Esophagus muscularis mucosa (tissue), 4 donors: ENCODE data around the gene ORC1. TPM values are rescaled to one million over a fixed set of nuclear protein-coding genes. Genes with fewer than 3 reads are reported as not detected.

Experiments used
- DNase-seq: peaks from one replicate; pipeline ENCODE4 v3.0.0-alpha.2; 2017; ENCODE audit errors: extremely low spot score
- H3K27ac ChIP-seq, 4 donors: fragments of 200-600 bp; sonication (generic); replicated peaks in 1 of 4; 1 replicate in 3 of 4; 2 replicates in 1 of 4; pipeline ENCODE4 v1.5.1; 2016 to 2019; ENCODE audit warnings: mild to moderate bottlenecking in 1 of 4
- H3K27me3 ChIP-seq, 4 donors: fragments of 200-600 bp; sonication (generic); one replicate each; pipeline versions ENCODE4 v1.5.1 to v1.6.0; 2016 to 2019
- H3K36me3 ChIP-seq, 4 donors: fragments of 200-600 bp; sonication (generic); one replicate each; pipeline ENCODE4 v1.5.1; 2016 to 2019
- H3K4me1 ChIP-seq, 4 donors: fragments of 200-600 bp; sonication (generic); one replicate each; pipeline ENCODE4 v1.5.1; 2016 to 2019
- H3K4me3 ChIP-seq, 4 donors: fragments of 200-600 bp; sonication (generic); 1 replicate in 2 of 4; 2 replicates in 2 of 4; pipeline ENCODE4 v1.5.1; 2016 to 2019; ENCODE audit warnings: mild to moderate bottlenecking in 4 of 4, moderate library complexity in 1 of 4
- H3K9me3 ChIP-seq, 4 donors: fragments of 200-600 bp; sonication (generic); 1 replicate in 3 of 4; 2 replicates in 1 of 4; pipeline ENCODE4 v1.5.1; 2016 to 2019
- EP300 ChIP-seq: sonication (generic); formaldehyde crosslinking; IDR thresholded peaks from one replicate; pipeline ENCODE4 v1.6.1; 2017; ENCODE audit warnings: antibody characterized with exemption
- POLR2A ChIP-seq: fragments of 450-650 bp; IDR thresholded peaks from one replicate; pipeline ENCODE4 v1.6.1; 2017; ENCODE audit warnings: antibody characterized with exemption, moderate library complexity, mild to moderate bottlenecking, low read depth
- POLR2AphosphoS5 ChIP-seq, 2 donors: sonication (generic); formaldehyde crosslinking; IDR thresholded peaks; one replicate each; pipeline ENCODE4 v1.6.1; 2017; ENCODE audit warnings: antibody characterized with exemption in 2 of 2
- WGBS: methylation state at CpG from one replicate; pipeline ENCODE4 v1.1.5; 2018; 5-methylcytosine and 5-hydroxymethylcytosine counted together
- intact Hi-C: fragments of 100-400 bp; cut with DNase I; formaldehyde crosslinking; loops from one replicate; pipeline ENCODE4 v1.15.1; 2023
- total RNA-seq, 4 donors: library from RNA; depleted of rRNA; stranded (reverse); fragments of >200 nt; gene quantifications; one replicate each; pipeline versions ENCODE4 v1.1.0 to v1.2.1, GENCODE V29; 2016
- TF ChIP-seq, protein P1 (sequence below), 3 experiments: fragments of 200-600 bp in 2 of 3; fragments of 450-650 bp in 1 of 3; sonication (generic) in 2 of 3; IDR thresholded peaks; one replicate each; pipeline ENCODE4 v1.5.1; 2017 to 2019; ENCODE audit warnings: antibody characterized with exemption in 3 of 3, mild to moderate bottlenecking in 2 of 3, moderate library complexity in 1 of 3

Gene ORC1
- total RNA-seq, 4 donors from 2014 or later = 0.17 to 1.2 (median 0.33) TPM

- H3K36me3 ChIP-seq = peaks cover 84 to 100% (median 99%) of the 10 kb centered on the region in 4 donors
These were observed 46.8 kb downstream of the ORC1 start for GRCh38 chr1:52357397-52357796.

GRCh38 chr1:52356818-52357355, 47.3 kb downstream of the ORC1 start:
- TF ChIP-seq, protein P1, sequence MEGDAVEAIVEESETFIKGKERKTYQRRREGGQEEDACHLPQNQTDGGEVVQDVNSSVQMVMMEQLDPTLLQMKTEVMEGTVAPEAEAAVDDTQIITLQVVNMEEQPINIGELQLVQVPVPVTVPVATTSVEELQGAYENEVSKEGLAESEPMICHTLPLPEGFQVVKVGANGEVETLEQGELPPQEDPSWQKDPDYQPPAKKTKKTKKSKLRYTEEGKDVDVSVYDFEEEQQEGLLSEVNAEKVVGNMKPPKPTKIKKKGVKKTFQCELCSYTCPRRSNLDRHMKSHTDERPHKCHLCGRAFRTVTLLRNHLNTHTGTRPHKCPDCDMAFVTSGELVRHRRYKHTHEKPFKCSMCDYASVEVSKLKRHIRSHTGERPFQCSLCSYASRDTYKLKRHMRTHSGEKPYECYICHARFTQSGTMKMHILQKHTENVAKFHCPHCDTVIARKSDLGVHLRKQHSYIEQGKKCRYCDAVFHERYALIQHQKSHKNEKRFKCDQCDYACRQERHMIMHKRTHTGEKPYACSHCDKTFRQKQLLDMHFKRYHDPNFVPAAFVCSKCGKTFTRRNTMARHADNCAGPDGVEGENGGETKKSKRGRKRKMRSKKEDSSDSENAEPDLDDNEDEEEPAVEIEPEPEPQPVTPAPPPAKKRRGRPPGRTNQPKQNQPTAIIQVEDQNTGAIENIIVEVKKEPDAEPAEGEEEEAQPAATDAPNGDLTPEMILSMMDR (IDR thresholded peaks at IDR 0.05) = no peak
- no peak for TF ChIP-seq EP300
- no peak for TF ChIP-seq POLR2AphosphoS5 (IDR thresholded peaks at IDR 0.05)
- no peak for TF ChIP-seq POLR2A
- WGBS = 80% methylated on average over 2 of the region's 8 CpGs
- H3K36me3 ChIP-seq = peaks cover 82 to 100% (median 97%) of the 10 kb centered on the region in 4 donors

More at GRCh38 chr1:52357397-52357796, 46.8 kb downstream of the ORC1 start:
- TF ChIP-seq, protein P1 (IDR thresholded peaks at IDR 0.05) = no peak
- TF ChIP-seq POLR2AphosphoS5 (IDR thresholded peaks at IDR 0.05) (no peak), POLR2A (no peak), EP300 (no peak)
- Histone ChIP-seq H3K4me1 (no peaks in the 10 kb centered on the region), H3K27me3 (no peaks in the 10 kb centered on the region), H3K9me3 (no peaks in the 10 kb centered on the region), H3K27ac (no peak overlapping the region), H3K4me3 (no peak overlapping the region)
- 97% methylated on average over 7 of the region's 9 CpGs for WGBS
- DNase-seq = no peak
- intact Hi-C loops = no loop called here

GRCh38 chr1:52355847-52356505, 48.2 kb downstream of the ORC1 start:
- no peaks in the 10 kb centered on the region for H3K4me1 ChIP-seq
- no peak for DNase-seq
- intact Hi-C loops = no loop called here
- H3K9me3 ChIP-seq = no peaks in the 10 kb centered on the region
- peaks cover 78 to 100% (median 92%) of the 10 kb centered on the region in 4 donors for H3K36me3 ChIP-seq
- no peak overlapping the region for H3K4me3 ChIP-seq
- WGBS = 89% methylated on average over 11 of the region's 11 CpGs
- TF ChIP-seq POLR2AphosphoS5 (IDR thresholded peaks at IDR 0.05) (no peak), EP300 (no peak), POLR2A (no peak)
- TF ChIP-seq, protein P1 (IDR thresholded peaks at IDR 0.05) = no peak
- H3K27me3 ChIP-seq = no peaks in the 10 kb centered on the region
- H3K27ac ChIP-seq = no peak overlapping the region

More at GRCh38 chr1:52356818-52357355, 47.3 kb downstream of the ORC1 start:
- Histone ChIP-seq H3K4me1 (no peaks in the 10 kb centered on the region), H3K4me3 (no peak overlapping the region), H3K27ac (no peak overlapping the region), H3K9me3 (no peaks in the 10 kb centered on the region), H3K27me3 (no peaks in the 10 kb centered on the region)
- intact Hi-C loops = no loop called here
- DNase-seq = no peak

DNA sequence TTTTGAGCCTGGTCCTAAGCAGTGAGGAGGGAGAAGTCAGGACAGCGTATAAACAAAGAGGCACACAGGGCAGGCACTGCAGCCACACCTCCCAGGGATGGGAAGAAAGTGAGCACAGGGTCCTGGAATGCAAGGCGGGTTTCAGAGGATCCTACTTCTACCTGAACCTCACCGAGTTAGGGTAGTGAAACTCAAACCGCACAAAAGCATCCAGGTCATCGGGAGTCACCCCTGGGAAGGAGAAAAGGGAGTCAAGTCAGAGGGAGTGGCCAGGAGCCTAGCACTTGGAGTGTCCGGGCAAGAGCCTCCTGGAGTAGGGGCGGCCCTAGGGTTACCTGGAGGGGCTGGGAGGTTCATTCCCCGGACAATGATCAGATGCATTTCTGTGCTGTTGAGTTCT, 48.8 kb downstream of the ORC1 start:
- 90% methylated on average over 8 of the region's 8 CpGs for WGBS
- H3K27ac ChIP-seq = no peak overlapping the region

DNA sequence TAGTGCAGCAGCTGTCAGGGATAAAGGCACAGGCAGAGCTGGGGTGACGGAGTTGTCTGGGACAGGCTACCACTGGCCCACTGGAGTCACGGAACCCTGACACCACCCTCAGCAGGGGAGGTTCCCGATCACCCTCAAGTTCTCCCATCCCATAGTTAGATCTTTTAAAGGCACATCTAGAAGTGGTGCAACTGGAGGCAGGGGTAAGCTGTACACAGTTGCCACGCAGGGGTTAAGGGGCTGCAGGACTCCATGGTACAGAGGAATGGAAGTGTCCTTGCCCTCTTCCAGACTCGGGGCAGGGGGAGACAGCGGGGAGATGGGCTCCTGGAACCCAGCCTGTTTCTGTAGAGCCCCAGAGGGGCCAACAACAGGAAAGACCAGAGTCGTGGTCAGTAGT, 51.5 kb downstream of the ORC1 start:
- no peak for DNase-seq
- Histone ChIP-seq H3K4me1 (peaks cover 0 to 4% (median 0%) of the 10 kb centered on the region in 4 donors), H3K36me3 (peaks cover 45 to 84% (median 74%) of the 10 kb centered on the region in 4 donors)

More for the DNA sequence above, 48.8 kb downstream of the ORC1 start:
- DNase-seq = no peak
- no peaks in the 10 kb centered on the region for H3K27me3 ChIP-seq
- H3K4me1 ChIP-seq = peaks cover 0 to 4% (median 0%) of the 10 kb centered on the region in 4 donors
- H3K4me3 ChIP-seq = no peak overlapping the region
- intact Hi-C loops = no loop called here
- no peaks in the 10 kb centered on the region for H3K9me3 ChIP-seq
- TF ChIP-seq POLR2AphosphoS5 (IDR thresholded peaks at IDR 0.05) = peak in 1 of 2 donors; percentile 16
- no peak for TF ChIP-seq EP300
- H3K36me3 ChIP-seq = peaks cover 73 to 100% (median 92%) of the 10 kb centered on the region in 4 donors

More for the DNA sequence above, 51.5 kb downstream of the ORC1 start:
- Histone ChIP-seq H3K27me3 (no peaks in the 10 kb centered on the region), H3K4me3 (no peak overlapping the region), H3K9me3 (no peaks in the 10 kb centered on the region), H3K27ac (no peak overlapping the region)
- intact Hi-C loops = no loop called here
- TF ChIP-seq, protein P1 (IDR thresholded peaks at IDR 0.05) = no peak
- TF ChIP-seq EP300 (no peak), POLR2A (no peak), POLR2AphosphoS5 (IDR thresholded peaks at IDR 0.05) (no peak)
- WGBS = 82% methylated on average over 7 of the region's 7 CpGs
